Stimulated activated CD8-positive, alpha-beta memory T cell treated with anti-CD3 and anti-CD28 coated beads, Interleukin-15, amount 100 ng/mL, for 24 hours (primary cell): Measurements from ENCODE around the gene C1orf146.
"Not testable (repeated sequence)": the region's sequence is repeated elsewhere in the genome, so short reads cannot be mapped to it uniquely, and the experiment has no call there.

Experiments used
- DNase-seq: peaks from one replicate; pipeline ENCODE4 v3.0.0-alpha.2; 2020; ENCODE audit warnings: low read depth

Gene C1orf146

GRCh38 chr1:92217721-92218120 lies at the start of gene C1orf146:
TSS of gene C1orf146 (plus strand) at chr1:92217915. CDS start at chr1:92231421, 13,506 bp downstream.
- DNase-seq, result no peak

- no peak for DNase-seq
These were observed 49.1 kb upstream of the C1orf146 start for GRCh38 chr1:92168657-92169056.

DNA sequence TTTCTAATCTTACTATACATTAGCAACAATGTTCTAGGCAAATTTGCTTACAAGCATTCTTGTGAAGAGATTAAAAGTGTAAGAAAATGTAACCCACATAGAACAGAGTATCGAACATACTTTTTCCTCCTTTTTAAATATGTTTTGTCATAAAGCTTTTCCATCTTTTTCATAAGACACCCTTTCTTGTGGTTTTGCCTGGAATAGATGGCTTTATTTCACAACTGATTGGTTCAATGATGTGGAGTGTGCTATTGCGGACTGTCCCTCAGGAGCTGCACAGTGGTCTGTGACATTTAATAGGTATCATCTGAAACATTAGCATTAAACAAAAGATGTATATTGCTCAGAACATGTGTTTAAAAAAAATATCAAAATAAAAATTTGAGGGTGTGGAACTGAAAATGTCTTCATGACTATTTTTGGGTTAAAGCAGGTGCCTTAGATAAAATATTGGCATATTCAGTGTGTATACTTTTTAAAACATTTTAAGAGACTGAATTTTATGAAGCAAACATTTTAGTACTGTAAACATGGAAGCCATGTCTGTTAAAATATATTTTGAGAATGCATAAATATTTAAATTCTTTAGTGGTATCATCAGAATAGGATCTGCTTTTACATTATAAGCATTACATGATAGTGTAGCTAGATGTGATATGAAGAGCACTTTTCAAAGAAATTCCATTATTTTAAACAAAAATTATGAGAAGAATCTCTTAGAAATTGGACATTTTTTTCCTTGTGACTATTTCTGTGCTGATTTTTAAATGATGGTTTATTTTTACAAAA lies 48.3 kb upstream of the C1orf146 start:
- no peak for DNase-seq

DNA sequence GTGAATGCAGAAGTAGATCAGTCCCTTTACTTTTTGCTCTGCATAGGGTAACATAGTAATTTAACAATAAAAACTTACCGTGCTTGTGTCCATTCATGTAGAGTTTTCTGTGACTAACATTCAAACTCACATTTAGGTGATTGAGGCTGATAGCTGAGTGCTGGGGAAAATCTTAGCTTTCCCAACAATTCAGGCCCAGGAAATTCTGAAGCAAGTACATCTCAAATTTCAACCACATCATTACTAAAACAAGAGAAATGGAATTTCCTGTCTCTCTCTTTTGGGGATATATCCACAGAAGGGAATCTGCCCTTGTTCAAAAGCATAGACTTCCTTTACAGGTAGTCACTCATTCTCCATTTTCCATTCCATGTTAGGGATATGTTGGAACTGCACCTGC lies 33.1 kb upstream of the C1orf146 start:
- no peak for DNase-seq

- no peak for DNase-seq
These were observed 31.6 kb upstream of the C1orf146 start for GRCh38 chr1:92186081-92186480.

- DNase-seq, result no peak
These were observed 29.1 kb upstream of the C1orf146 start for GRCh38 chr1:92188436-92189255.

- DNase-seq, result no peak
These were observed 26.0 kb upstream of the C1orf146 start for GRCh38 chr1:92191726-92192125.

- DNase-seq, result no peak
These were observed 25.5 kb upstream of the C1orf146 start for GRCh38 chr1:92192246-92192645.

DNA sequence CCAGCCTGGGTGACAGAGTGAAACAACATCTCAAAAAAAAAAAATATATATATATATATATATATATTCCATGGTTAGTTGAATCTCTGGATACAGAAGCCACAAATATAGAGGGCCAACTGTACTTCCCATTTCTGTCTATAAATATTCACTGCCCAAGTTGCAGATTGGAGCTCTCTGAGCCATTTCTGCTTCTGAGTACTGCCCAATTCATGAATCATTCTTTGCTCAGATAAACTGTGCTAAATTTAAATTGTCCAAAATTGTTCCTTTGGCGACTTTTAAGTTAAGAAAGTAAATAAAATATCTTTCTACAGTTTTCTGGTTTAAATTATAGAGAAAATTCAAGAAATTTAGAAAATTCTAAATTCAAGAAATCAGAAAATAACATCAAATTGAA lies 23.2 kb upstream of the C1orf146 start:
- no peak for DNase-seq

DNA sequence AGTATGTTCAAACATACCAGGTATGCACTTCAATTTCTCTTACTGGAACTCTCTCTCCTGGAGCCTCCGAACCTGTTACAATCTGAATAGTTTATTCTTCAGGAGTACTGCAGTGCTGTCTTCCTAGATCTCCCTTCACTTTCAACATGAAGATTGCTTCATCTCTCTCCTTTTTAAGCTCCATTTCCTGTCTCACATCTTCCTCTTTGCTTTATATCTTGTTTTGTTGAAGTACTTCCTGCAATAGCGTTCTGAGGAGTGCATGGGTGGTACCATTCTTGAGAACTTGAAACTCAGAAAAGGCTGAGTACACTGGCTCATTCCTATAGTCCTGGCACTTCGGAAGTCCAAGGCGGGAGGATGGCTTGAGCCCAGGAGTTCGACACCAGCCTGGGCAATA lies 15.7 kb upstream of the C1orf146 start:
- DNase-seq, result no peak

DNA sequence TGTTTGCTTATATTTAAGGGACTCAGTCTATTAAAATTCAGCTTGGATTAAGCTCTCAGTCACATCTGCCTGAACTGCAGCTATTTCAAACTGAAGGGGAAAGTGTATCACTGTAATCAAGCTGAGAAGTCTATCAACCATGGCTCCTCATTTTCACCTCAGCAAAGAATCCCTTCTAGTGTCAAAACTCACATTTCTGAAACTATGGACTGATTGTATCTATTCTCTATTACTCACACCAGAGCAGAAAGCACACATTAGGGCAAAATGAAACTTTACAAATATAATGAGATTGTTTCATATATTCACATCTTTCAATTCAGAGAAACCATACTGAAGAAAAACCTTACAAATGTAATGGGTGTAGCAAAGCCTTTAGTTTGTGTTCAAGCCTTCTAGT lies 14.6 kb upstream of the C1orf146 start:
- no peak for DNase-seq

- no peak for DNase-seq
These were observed 7.0 kb upstream of the C1orf146 start for GRCh38 chr1:92210701-92211100.

DNA sequence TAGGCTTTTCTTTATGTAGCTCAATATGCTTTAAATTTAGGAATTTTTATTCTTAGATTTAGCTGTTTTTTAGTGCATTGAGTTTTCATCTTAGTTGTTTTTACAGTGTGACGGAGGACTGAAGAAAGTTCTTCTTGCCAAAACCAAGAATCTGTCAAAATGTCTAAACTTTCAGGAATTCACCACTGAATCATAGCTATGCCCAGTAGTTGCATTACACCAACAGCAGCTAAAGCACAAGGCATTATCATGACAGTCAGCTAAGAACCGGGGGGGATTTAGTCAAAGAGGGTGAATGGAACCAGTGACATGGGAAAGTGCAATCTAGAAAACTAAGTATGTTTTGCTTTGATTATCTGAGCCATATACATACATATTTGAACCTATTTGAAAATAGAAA lies 6.5 kb upstream of the C1orf146 start:
- no peak for DNase-seq

DNA sequence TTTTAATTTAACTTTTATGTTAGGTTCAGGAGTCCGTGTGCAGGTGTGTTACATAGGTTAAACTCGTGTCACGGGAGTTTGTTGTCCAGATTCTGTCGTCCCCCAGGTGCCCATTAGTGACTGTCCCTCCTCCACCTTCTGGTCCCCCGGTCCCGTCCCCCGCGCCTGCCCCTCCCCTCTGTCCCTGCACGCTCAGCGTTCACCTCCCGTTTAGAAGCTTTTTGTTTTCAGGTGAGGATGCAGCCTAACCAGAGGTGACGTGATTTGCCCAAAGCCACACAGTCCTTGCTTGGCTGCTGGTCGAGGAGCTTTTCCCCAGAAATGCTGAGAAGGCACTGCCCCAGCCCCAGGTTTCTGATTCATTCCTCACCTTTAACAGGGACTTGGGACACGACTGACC lies 844 bp downstream of the C1orf146 start:
- no peak for DNase-seq

DNA sequence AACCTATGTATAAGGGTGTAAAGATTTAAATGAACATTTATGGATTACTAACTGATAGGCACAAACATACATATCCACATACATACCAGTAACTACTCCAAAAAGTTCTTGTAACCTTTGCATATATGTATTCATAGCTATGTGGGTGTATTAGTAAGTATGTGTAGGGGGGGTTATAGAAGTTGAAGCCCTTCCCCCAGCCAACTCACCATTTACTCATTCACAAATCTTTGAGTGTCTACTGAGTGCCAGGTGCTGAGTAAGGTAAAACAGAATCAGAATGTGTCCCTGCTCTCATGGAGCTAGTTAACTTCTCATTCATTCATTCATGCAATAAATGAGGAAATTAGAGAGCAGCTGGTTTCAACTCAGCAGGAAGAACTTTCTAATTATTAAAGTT lies 1.3 kb downstream of the C1orf146 start:
- DNase-seq, result no peak

GRCh38 chr1:92228401-92228800 lies 10.7 kb downstream of the C1orf146 start:
- DNase-seq, result no peak

- no peak for DNase-seq
These were observed 13.0 kb downstream of the C1orf146 start for GRCh38 chr1:92230736-92231135.

DNA sequence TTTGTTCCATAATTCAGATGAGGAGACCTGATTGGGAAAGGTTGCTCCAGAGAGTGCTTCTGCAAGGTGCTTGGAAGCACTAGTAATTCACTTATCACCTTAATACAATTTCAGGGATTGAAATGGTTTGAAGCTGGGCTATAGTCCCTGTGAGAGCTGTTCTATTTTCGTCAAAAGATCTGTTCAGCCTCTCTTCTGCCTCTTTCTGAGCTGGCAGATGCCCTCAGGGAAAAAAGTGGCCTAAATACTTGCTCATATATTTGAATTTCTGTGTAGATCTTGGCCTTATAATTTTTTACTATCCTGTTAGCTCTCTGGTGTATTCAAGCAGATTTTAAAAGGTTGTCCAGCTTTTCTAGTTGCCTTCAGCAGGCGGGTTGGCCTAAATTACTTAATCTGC lies 22.3 kb downstream of the C1orf146 start:
- DNase-seq, result no peak

DNA sequence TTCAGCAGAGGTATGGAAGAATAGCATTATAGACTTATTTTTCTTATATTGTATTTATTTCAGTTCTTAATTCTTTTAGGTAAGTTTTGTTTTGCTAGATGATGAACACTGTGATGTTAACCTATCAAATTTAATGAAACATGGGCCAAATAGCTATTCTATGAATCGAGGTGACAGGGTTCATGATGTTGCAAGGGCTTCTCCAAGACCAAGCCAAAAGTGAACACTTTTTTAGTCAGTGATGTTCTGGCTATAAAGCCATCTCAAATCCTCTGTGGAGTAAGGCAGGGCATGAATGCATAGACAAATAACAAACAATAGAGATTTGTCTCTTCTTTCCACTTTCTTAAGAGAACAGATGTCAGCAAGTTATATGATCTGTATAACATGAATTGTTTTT lies 26.7 kb downstream of the C1orf146 start:
- no peak for DNase-seq

DNA sequence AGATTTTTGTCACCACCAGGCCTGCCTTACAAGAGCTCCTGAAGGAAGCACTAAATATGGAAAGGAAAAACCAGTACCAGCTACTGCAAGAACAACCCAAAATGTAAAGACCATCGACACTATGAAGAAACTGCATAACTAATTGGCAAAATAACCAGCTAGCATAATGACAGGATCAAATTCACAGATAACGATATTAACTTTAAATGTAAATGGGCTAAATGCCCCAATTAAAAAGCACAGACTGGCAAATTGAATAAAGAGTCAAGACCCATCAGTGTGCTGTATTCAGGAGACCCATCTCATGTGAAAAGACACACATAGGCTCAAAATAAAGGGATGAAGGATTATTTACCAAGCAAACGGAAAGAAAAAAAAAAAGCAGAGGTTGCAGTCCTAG lies 37.0 kb downstream of the C1orf146 start:
- not testable (repeated sequence) for DNase-seq

DNA sequence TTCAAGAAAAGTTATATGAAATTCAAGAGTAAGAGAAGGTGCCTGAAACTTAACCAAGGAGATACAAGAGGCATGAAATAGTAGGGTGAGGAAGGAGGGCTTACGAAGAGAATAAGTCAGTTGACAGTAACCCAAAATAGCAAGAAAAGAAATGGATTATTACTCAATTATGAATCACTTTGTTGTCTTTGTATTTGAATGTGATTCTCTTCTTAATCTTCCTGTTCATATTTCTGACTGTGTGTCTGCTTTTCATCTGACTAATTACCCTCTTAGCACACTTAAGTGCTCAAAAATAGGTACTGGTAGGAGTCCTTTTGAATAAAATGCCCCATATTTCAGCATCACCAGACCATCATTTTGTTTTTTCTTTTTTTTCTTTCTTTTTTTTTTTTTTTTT lies 41.6 kb downstream of the C1orf146 start:
- no peak for DNase-seq

DNA sequence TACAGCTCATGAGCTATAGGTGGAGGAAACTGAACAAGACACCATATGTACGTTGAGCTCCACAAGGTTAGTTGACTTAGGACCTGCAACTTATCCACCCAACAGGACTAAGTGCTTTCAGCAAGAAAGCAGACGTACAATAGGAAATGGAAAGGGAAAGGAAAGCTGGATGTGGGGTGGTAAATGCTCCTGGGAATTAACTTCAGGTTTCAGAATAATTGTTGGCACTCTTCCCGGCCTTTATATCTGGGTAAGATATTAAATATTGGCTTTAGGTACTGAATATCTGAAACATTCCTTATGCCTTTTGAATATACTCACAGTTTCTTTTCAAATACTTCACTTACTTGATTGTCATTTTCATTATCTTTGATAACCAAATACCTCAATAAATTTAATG lies 44.8 kb downstream of the C1orf146 start:
- no peak for DNase-seq

GRCh38 chr1:92273039-92273438 lies 55.3 kb downstream of the C1orf146 start:
- DNase-seq, result no peak
